Ammon's horn (tissue), 1 donor: ENCODE data around the gene GLRB.
A peak's percentile ranks its signal among the peaks of the same experiment; 100 is the strongest.
"Not testable (repeated sequence)": the region's sequence is repeated elsewhere in the genome, so short reads cannot be mapped to it uniquely, and the experiment has no call there.

Experiments
- DNase-seq: peaks from one replicate; pipeline ENCODE4 v3.0.0-alpha.2; 2016; ENCODE audit warnings: low spot score

The GLRB gene

GRCh38 chr4:157075811-157076577 lies at the start of gene GLRB:
TSS of gene GLRB (plus strand) at chr4:157076150. CDS start at chr4:157078025, 1,875 bp downstream.
- DNase-seq = peak; percentile 38

GRCh38 chr4:157035471-157035870 lies 40.5 kb upstream of the GLRB start:
- DNase-seq = no peak

GRCh38 chr4:157040405-157040804 lies 35.5 kb upstream of the GLRB start:
- DNase-seq = no peak

GRCh38 chr4:157043131-157043530 lies 32.8 kb upstream of the GLRB start:
- no peak for DNase-seq

- peak; percentile 79 for DNase-seq
Measured at GRCh38 chr4:157045507-157046127, 30.3 kb upstream of the GLRB start.

GRCh38 chr4:157048248-157048647 lies 27.7 kb upstream of the GLRB start:
- peak; percentile 24 for DNase-seq

- no peak for DNase-seq
Measured at GRCh38 chr4:157050561-157050960, 25.4 kb upstream of the GLRB start.

- no peak for DNase-seq
Measured at GRCh38 chr4:157052429-157053040, 23.4 kb upstream of the GLRB start.

- no peak for DNase-seq
Measured at GRCh38 chr4:157057218-157057617, 18.7 kb upstream of the GLRB start.

GRCh38 chr4:157058899-157059298 lies 17.1 kb upstream of the GLRB start:
- DNase-seq = not testable (repeated sequence)

GRCh38 chr4:157072002-157072401 lies 3.9 kb upstream of the GLRB start:
- no peak for DNase-seq

GRCh38 chr4:157075401-157075800 lies 549 bp upstream of the GLRB start:
- DNase-seq = no peak

GRCh38 chr4:157076578-157076947 lies 613 bp downstream of the GLRB start:
- peak; percentile 11 for DNase-seq

GRCh38 chr4:157079441-157079840 lies 3.5 kb downstream of the GLRB start:
- no peak for DNase-seq

GRCh38 chr4:157080605-157081004 lies 4.7 kb downstream of the GLRB start:
- DNase-seq = no peak

GRCh38 chr4:157095716-157096115 lies 19.8 kb downstream of the GLRB start:
- DNase-seq = no peak

- no peak for DNase-seq
Measured at GRCh38 chr4:157096439-157096838, 20.5 kb downstream of the GLRB start.

- DNase-seq = no peak
Measured at GRCh38 chr4:157099506-157099905, 23.6 kb downstream of the GLRB start.

- no peak for DNase-seq
Measured at GRCh38 chr4:157104541-157104940, 28.6 kb downstream of the GLRB start.

GRCh38 chr4:157114671-157115070 lies 38.7 kb downstream of the GLRB start:
- DNase-seq = no peak

GRCh38 chr4:157115613-157116335 lies 39.8 kb downstream of the GLRB start:
- no peak for DNase-seq

- no peak for DNase-seq
Measured at GRCh38 chr4:157121401-157121800, 45.5 kb downstream of the GLRB start.

GRCh38 chr4:157127571-157127970 lies 51.6 kb downstream of the GLRB start:
- DNase-seq = no peak
